ENCODE data around the gene RASL11B. TPM values are rescaled to one million over a fixed set of nuclear protein-coding genes. Genes with fewer than 3 reads are reported as not detected.

Gene RASL11B
- total and polyA plus RNA-seq, 9 of the 15 experiments (the other 6 are each of a cell fraction or from before 2014, with no cell fraction given): 0.24 to 1.5 (median 0.53) TPM

DNA sequence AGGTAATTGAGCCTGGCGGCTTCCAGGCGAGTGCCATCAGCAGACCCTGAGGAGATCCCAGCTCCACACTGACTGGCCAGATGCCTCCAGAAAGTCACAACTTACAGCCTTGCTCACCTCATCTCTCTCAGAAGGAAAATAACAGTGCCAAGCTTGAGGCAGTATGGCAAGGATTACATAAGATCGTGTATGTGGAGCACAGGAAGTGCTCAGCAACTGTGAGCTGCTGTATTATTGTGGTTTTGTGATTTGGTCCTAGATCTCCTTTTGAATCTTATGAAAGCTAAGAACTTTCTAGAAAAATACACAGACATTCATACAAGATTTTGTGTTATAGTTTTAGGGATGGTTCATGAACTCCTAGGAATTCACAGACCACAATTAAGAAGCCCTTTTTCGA lies 14.0 kb downstream of the RASL11B start:
- Histone ChIP-seq H3K9me1 (ENCODE audit: control insufficient read depth, insufficient read depth, low read length) (no peaks in the 10 kb centered on the region), H2AFZ (ENCODE audit: low read depth, low read length) (no peak overlapping the region), H3K36me3 (ENCODE audit: control insufficient read depth, insufficient read depth, low read length) (no peaks in the 10 kb centered on the region), H3K27ac (ENCODE audit: extremely low read depth, low read depth, low read length) (no peak overlapping the region), H3K4me2 (ENCODE audit: insufficient read depth, low read length) (no peak overlapping the region), H4K20me1 (replicated peaks; ENCODE audit: control insufficient read depth, insufficient read depth, low read length) (no peaks in the 10 kb centered on the region), H3K79me2 (ENCODE audit: control insufficient read depth, insufficient read depth, low read length) (no peaks in the 10 kb centered on the region), H3K4me1 (replicated peaks in 1 of 2; ENCODE audit: control insufficient read depth in 2 of 2, insufficient read depth in 2 of 2, low read length in 2 of 2) (no peaks in the 10 kb centered on the region), H3K4me3 (no peak overlapping the region), H3K9me3 (replicated peaks; ENCODE audit: control insufficient read depth, insufficient read depth, low read depth, low read length) (no peaks in the 10 kb centered on the region), H3K27me3 (ENCODE audit: control insufficient read depth in 2 of 2, insufficient read depth in 2 of 2, low read length in 2 of 2) (no peaks in the 10 kb centered on the region), H3K9ac (ENCODE audit: insufficient read depth in 1 of 2, low read depth in 2 of 2, low read length in 2 of 2) (no peak overlapping the region)
- ChIA-PET CTCF (ENCODE audit: low intra/inter-chr PET ratio) (no interaction called here), POLR2A (no interaction called here)
- BruUV-seq (replicated peaks): no TSS peak
- TF ChIP-seq, protein P1, sequence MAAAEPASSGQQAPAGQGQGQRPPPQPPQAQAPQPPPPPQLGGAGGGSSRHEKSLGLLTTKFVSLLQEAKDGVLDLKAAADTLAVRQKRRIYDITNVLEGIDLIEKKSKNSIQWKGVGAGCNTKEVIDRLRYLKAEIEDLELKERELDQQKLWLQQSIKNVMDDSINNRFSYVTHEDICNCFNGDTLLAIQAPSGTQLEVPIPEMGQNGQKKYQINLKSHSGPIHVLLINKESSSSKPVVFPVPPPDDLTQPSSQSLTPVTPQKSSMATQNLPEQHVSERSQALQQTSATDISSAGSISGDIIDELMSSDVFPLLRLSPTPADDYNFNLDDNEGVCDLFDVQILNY (CRISPR knock-in tag; IDR thresholded peaks at IDR 0.05): no peak
- TF ChIP-seq RHOXF2B (CRISPR knock-in tag; conservative IDR thresholded peaks at IDR 0.05) (no peak), TAL1 (IDR thresholded peaks at IDR 0.05) (no peak), ZC3H11A (IDR thresholded peaks at IDR 0.05; ENCODE audit: low read depth, low read length) (no peak), ZNF124 (CRISPR knock-in tag; IDR thresholded peaks at IDR 0.05) (no peak), YBX1 (IDR thresholded peaks at IDR 0.05) (no peak), MTA3 (IDR thresholded peaks at IDR 0.05; ENCODE audit: borderline replicate concordance) (no peak), FOSL1 (tag; conservative IDR thresholded peaks at IDR 0.05) (no peak), ZBTB1 (CRISPR knock-in tag; IDR thresholded peaks at IDR 0.05; ENCODE audit: borderline replicate concordance, low read depth) (no peak), SMARCE1 (IDR thresholded peaks at IDR 0.05) (no peak)
- TF ChIP-seq, protein P2, sequence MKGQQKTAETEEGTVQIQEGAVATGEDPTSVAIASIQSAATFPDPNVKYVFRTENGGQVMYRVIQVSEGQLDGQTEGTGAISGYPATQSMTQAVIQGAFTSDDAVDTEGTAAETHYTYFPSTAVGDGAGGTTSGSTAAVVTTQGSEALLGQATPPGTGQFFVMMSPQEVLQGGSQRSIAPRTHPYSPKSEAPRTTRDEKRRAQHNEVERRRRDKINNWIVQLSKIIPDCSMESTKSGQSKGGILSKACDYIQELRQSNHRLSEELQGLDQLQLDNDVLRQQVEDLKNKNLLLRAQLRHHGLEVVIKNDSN (CRISPR knock-in tag; IDR thresholded peaks at IDR 0.05): no peak
- TF ChIP-seq, protein P3, sequence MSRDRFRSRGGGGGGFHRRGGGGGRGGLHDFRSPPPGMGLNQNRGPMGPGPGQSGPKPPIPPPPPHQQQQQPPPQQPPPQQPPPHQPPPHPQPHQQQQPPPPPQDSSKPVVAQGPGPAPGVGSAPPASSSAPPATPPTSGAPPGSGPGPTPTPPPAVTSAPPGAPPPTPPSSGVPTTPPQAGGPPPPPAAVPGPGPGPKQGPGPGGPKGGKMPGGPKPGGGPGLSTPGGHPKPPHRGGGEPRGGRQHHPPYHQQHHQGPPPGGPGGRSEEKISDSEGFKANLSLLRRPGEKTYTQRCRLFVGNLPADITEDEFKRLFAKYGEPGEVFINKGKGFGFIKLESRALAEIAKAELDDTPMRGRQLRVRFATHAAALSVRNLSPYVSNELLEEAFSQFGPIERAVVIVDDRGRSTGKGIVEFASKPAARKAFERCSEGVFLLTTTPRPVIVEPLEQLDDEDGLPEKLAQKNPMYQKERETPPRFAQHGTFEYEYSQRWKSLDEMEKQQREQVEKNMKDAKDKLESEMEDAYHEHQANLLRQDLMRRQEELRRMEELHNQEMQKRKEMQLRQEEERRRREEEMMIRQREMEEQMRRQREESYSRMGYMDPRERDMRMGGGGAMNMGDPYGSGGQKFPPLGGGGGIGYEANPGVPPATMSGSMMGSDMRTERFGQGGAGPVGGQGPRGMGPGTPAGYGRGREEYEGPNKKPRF (IDR thresholded peaks at IDR 0.05; ENCODE audit: low read depth, low read length): no peak
- 61% methylated on average over 4 of the region's 4 CpGs for WGBS (ENCODE audit: insufficient coverage, low coverage, missing lambda C conversion rate)
- no peak for ATAC-seq
- no peak for FAIRE-seq
- DNase-seq (ENCODE audit: extremely low read depth in 1 of 4, low spot score in 3 of 4): no peak
- in situ Hi-C loops (cut with MboI): no loop called here
- intact Hi-C loops (cut with micrococcal nuclease): no loop called here

Data from K562 (cell line).